ENCODE results near the gene ASCC2. TPM values are rescaled to one million over a fixed set of nuclear protein-coding genes. Genes with fewer than 3 reads are reported as not detected.

The ASCC2 gene
- total RNA-seq, 1 experiment from 2014 or later, result 43.3 TPM

DNA sequence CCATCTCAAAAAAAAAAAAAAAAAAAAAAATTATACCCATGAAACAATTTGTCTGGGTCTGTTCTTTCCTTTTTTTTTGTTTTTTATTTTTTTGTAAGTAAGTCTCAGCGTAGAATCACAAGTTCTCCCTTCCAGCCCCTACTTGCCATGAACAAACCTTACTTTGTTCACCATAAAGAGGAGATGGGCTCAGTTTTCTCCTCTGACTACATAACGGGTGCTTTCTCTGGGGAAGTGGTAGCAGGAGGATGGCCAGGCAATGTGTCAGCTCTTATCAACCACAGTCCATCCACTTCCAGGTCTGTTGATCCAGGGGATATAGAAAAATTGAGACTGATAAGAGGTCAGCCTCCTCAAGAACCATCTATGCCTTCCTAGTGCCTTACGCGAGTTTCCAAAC is 11.0 kb downstream of the ASCC2 start:
- no peaks in the 10 kb centered on the region for H3K9me3 ChIP-seq (ENCODE audit: insufficient read depth, low read depth)
- no peak for TF ChIP-seq EZH2 (IDR thresholded peaks at IDR 0.05; ENCODE audit: low read depth)
- DNase-seq, result no peak
- no peaks in the 10 kb centered on the region for H3K27me3 ChIP-seq (ENCODE audit: insufficient read depth, low read depth)
- H4K20me1 ChIP-seq (ENCODE audit: insufficient read depth), result no peaks in the 10 kb centered on the region
- H3K27ac ChIP-seq, result no peak overlapping the region
- peaks cover 2% of the 10 kb centered on the region for H3K4me1 ChIP-seq (replicated peaks; ENCODE audit: insufficient read depth)
- CTCF ChIA-PET, result no interaction called here
- H3F3A ChIP-seq (ENCODE audit: insufficient read depth, low read depth), result peaks cover 15% of the 10 kb centered on the region
- no peak overlapping the region for H2AFZ ChIP-seq
- no peak overlapping the region for H3K4me2 ChIP-seq
- H3K36me3 ChIP-seq (ENCODE audit: low read depth), result peaks cover 12% of the 10 kb centered on the region
- intact Hi-C loops (cut with micrococcal nuclease; ENCODE audit: unreplicated experiment), result no loop called here
- no peaks in the 10 kb centered on the region for H3K79me2 ChIP-seq (ENCODE audit: low read depth)
- no peak overlapping the region for H3K4me3 ChIP-seq
- BruUV-seq (replicated peaks), result no TSS peak
- POLR2A ChIA-PET (ENCODE audit: unreplicated experiment), result no interaction called here
- no peaks in the 10 kb centered on the region for H3K9me2 ChIP-seq (ENCODE audit: insufficient read depth)

DNA sequence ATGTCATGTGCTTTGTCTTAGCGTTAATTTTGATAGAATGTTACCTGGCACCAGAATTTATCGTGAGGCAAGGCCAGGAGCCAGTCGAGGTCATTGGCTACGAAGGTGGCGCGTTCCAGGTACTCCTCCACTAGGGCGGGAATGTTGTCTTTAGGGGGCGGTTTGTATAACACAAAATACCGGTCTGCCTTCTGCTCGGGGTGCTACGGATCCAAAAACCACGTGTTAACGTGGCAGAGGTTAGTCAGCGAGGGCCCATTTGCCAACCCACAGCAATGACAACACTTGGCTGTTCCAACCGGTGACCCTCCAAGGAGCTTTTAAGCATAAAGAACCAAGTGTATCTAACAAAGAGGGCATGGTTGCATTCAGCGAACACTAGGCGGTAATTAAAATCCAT is 12.5 kb downstream of the ASCC2 start:
- no TSS peak for BruUV-seq (replicated peaks)
- POLR2A ChIA-PET (ENCODE audit: unreplicated experiment), result no interaction called here
- CTCF ChIA-PET, result no interaction called here
- Histone ChIP-seq H3K27me3 (ENCODE audit: insufficient read depth, low read depth) (no peaks in the 10 kb centered on the region), H2AFZ (no peak overlapping the region), H3K9me2 (ENCODE audit: insufficient read depth) (no peaks in the 10 kb centered on the region), H3K4me3 (no peak overlapping the region), H3K4me2 (no peak overlapping the region), H4K20me1 (ENCODE audit: insufficient read depth) (no peaks in the 10 kb centered on the region), H3K27ac (no peak overlapping the region), H3F3A (ENCODE audit: insufficient read depth, low read depth) (peaks cover 27% of the 10 kb centered on the region), H3K36me3 (ENCODE audit: low read depth) (peaks cover 13% of the 10 kb centered on the region), H3K4me1 (replicated peaks; ENCODE audit: insufficient read depth) (peaks cover 12% of the 10 kb centered on the region), H3K79me2 (ENCODE audit: low read depth) (no peaks in the 10 kb centered on the region), H3K9me3 (ENCODE audit: insufficient read depth, low read depth) (no peaks in the 10 kb centered on the region)
- no peak for DNase-seq
- intact Hi-C loops (cut with micrococcal nuclease; ENCODE audit: unreplicated experiment), result no loop called here
- TF ChIP-seq, protein P1, sequence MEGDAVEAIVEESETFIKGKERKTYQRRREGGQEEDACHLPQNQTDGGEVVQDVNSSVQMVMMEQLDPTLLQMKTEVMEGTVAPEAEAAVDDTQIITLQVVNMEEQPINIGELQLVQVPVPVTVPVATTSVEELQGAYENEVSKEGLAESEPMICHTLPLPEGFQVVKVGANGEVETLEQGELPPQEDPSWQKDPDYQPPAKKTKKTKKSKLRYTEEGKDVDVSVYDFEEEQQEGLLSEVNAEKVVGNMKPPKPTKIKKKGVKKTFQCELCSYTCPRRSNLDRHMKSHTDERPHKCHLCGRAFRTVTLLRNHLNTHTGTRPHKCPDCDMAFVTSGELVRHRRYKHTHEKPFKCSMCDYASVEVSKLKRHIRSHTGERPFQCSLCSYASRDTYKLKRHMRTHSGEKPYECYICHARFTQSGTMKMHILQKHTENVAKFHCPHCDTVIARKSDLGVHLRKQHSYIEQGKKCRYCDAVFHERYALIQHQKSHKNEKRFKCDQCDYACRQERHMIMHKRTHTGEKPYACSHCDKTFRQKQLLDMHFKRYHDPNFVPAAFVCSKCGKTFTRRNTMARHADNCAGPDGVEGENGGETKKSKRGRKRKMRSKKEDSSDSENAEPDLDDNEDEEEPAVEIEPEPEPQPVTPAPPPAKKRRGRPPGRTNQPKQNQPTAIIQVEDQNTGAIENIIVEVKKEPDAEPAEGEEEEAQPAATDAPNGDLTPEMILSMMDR (conservative IDR thresholded peaks at IDR 0.05), result no peak
- no peak for TF ChIP-seq EZH2 (IDR thresholded peaks at IDR 0.05; ENCODE audit: low read depth)

DNA sequence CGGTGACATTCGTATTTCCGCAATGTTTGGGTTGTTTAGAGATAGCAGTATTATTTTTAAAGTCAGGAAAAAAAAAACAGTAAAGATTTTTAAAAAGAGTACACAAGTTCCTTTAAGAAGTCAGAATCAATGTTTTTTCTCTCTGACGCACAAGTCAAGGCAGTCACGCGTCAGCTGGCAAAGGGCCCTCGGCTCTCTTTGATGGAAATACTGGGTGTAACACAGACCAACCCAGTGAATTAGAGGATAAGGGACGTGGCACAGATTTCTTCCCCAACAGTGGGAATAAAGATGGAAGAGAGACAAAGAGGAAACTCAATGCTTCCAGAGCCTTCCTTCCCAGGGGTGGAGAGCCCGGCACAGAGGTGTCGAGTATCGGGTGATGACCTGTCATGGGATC is 13.4 kb downstream of the ASCC2 start:
- TF ChIP-seq, protein P1 (conservative IDR thresholded peaks at IDR 0.05), result no peak
- no peak for TF ChIP-seq EZH2 (IDR thresholded peaks at IDR 0.05; ENCODE audit: low read depth)
- Histone ChIP-seq H3K9me2 (ENCODE audit: insufficient read depth) (no peaks in the 10 kb centered on the region), H4K20me1 (ENCODE audit: insufficient read depth) (no peaks in the 10 kb centered on the region), H3K27ac (no peak overlapping the region), H3K4me2 (no peak overlapping the region), H3K9me3 (ENCODE audit: insufficient read depth, low read depth) (no peaks in the 10 kb centered on the region), H3K79me2 (ENCODE audit: low read depth) (no peaks in the 10 kb centered on the region), H3F3A (ENCODE audit: insufficient read depth, low read depth) (peaks cover 30% of the 10 kb centered on the region), H3K36me3 (ENCODE audit: low read depth) (peaks cover 13% of the 10 kb centered on the region), H3K4me3 (no peak overlapping the region), H2AFZ (no peak overlapping the region), H3K4me1 (replicated peaks; ENCODE audit: insufficient read depth) (peaks cover 14% of the 10 kb centered on the region), H3K27me3 (ENCODE audit: insufficient read depth, low read depth) (no peaks in the 10 kb centered on the region)
- BruUV-seq (replicated peaks), result no TSS peak
- POLR2A ChIA-PET (ENCODE audit: unreplicated experiment), result no interaction called here
- no peak for DNase-seq
- intact Hi-C loops (cut with micrococcal nuclease; ENCODE audit: unreplicated experiment), result loop anchor here (5.0 kb wide), 3 partner anchors 42 to 183 kb away; no protein-coding TSS in a partner anchor
- CTCF ChIA-PET, result no interaction called here

Measured in PC-9 (cell line).